Transverse colon (tissue), 4 donors: ENCODE measurements around the gene ANKFN1. TPM values are rescaled to one million over a fixed set of nuclear protein-coding genes. Genes with fewer than 3 reads are reported as not detected.

ENCODE experiments used
- DNase-seq: peaks from one replicate; pipeline ENCODE4 v3.0.0-alpha.2; 2019
- H3K27ac ChIP-seq, 4 donors: fragments of 200-600 bp; sonication (generic); 2 replicates each; pipeline ENCODE4 v1.5.1; 2016 to 2018; ENCODE audit warnings: inconsistent platforms in 4 of 4
- H3K27me3 ChIP-seq: fragments of 200-600 bp; sonication (generic); 2 replicates; pipeline ENCODE4 v1.5.1; 2017; ENCODE audit warnings: inconsistent platforms
- H3K36me3 ChIP-seq, 4 donors: fragments of 200-600 bp; sonication (generic); 2 replicates each; pipeline ENCODE4 v1.5.1; 2017 to 2019; ENCODE audit warnings: inconsistent platforms in 4 of 4
- H3K4me1 ChIP-seq, 4 donors: fragments of 200-600 bp; sonication (generic); 2 replicates each; pipeline ENCODE4 v1.5.1; 2017 to 2020; ENCODE audit warnings: inconsistent platforms in 4 of 4
- H3K4me3 ChIP-seq, 4 donors: fragments of 200-600 bp; sonication (generic); 1 replicate in 1 of 4; 2 replicates in 3 of 4; pipeline versions ENCODE4 v1.5.1 to v1.6.1; 2017 to 2019; ENCODE audit warnings: inconsistent platforms in 4 of 4
- H3K9me3 ChIP-seq, 2 donors: fragments of 200-600 bp; sonication (generic); 2 replicates each; pipeline ENCODE4 v1.5.1; 2017 to 2019; ENCODE audit warnings: inconsistent platforms in 2 of 2
- EP300 ChIP-seq: sonication (generic); formaldehyde crosslinking; IDR thresholded peaks from one replicate; pipeline ENCODE4 v1.6.1; 2017; ENCODE audit warnings: antibody characterized with exemption, low read depth
- POLR2A ChIP-seq: fragments of 450-650 bp; IDR thresholded peaks from one replicate; pipeline ENCODE4 v1.6.1; 2016; ENCODE audit warnings: antibody characterized with exemption, mild to moderate bottlenecking, moderate library complexity
- POLR2AphosphoS5 ChIP-seq, 3 donors: sonication (generic); formaldehyde crosslinking; IDR thresholded peaks; one replicate each; pipeline ENCODE4 v1.6.1; 2016; ENCODE audit warnings: antibody characterized with exemption in 3 of 3
- WGBS, 2 donors: methylation state at CpG; one replicate each; pipeline ENCODE4 v1.1.5; 2018; ENCODE audit warnings: low coverage in 1 of 2; 5-methylcytosine and 5-hydroxymethylcytosine counted together
- in situ Hi-C, 4 donors: fragments of 200-750 bp; cut with MboI; loops; one replicate each; pipeline versions ENCODE4 v1.15.0 to v1.15.1; 2017; ENCODE audit warnings: low sequenced_read_pairs in 3 of 4, low pct_ligation_motif_present in 1 of 4, low pct_unique_long_range_greater_than_20kb in 1 of 4
- intact Hi-C: fragments of 100-400 bp; cut with DNase I; formaldehyde crosslinking; loops from one replicate; pipeline ENCODE4 v1.15.1; 2023; ENCODE audit warnings: low total_unique reads
- total RNA-seq, 4 donors: library from RNA; depleted of rRNA; stranded (reverse); fragments of >200 nt; gene quantifications; one replicate each; pipeline ENCODE4 v1.1.0, GENCODE V29; 2016
- TF ChIP-seq, protein P1 (sequence below), 5 experiments: fragments of 200-600 bp in 3 of 5; fragments of 450-650 bp in 2 of 5; sonication (generic) in 3 of 5; IDR thresholded peaks; 1 replicate in 2 of 5; 2 replicates in 3 of 5; pipeline ENCODE4 v1.5.1; 2016 to 2017; ENCODE audit warnings: antibody characterized with exemption in 5 of 5, inconsistent platforms in 3 of 5, mild to moderate bottlenecking in 2 of 5, moderate library complexity in 1 of 5

ANKFN1 gene
- total RNA-seq, 4 donors from 2014 or later, result 1.2 TPM; not detected in 3

DNA sequence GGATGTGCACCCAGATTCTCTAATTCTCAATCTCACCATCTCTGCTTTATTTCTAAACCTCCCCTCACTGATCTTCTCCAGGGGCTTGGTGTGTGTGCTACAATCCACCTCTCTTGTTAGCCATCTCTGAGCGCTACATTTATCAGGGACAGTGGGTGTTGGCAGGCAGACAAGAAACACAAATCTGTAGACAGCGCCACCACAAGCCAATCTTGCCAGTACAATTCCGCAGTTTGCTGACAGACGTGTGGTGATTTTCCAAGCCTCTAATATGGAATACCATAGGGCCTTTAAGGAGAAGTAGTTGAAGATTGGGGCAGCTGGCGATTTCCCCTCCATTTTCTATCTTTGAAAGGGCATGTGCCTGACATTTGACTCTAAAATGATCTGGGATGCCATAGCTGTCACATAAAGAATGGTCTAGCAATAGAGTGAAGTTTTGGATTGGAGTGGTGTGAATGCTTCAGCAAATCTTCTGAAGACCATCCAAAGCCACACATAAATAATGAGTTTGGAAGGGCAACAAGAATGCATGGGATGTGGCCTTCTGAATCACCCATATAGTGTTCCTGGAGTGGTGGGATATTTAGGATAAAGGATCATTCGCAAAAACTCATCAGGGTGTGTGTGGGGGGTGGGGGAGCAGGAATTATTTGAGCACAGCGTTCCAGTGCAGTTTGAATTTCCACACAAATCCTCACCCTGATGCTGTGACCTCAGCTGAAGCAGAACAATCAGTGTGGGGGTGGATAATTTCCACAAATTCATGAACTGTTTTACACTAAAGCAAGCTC, 12.0 kb upstream of the ANKFN1 start:
- Histone ChIP-seq H3K9me3 (no peaks in the 10 kb centered on the region), H3K27me3 (no peaks in the 10 kb centered on the region), H3K36me3 (no peaks in the 10 kb centered on the region), H3K27ac (no peak overlapping the region), H3K4me3 (no peak overlapping the region), H3K4me1 (no peaks in the 10 kb centered on the region)
- no peak for TF ChIP-seq POLR2AphosphoS5 (IDR thresholded peaks at IDR 0.05)
- TF ChIP-seq POLR2A, result no peak
- no peak for TF ChIP-seq EP300
- TF ChIP-seq, protein P1, sequence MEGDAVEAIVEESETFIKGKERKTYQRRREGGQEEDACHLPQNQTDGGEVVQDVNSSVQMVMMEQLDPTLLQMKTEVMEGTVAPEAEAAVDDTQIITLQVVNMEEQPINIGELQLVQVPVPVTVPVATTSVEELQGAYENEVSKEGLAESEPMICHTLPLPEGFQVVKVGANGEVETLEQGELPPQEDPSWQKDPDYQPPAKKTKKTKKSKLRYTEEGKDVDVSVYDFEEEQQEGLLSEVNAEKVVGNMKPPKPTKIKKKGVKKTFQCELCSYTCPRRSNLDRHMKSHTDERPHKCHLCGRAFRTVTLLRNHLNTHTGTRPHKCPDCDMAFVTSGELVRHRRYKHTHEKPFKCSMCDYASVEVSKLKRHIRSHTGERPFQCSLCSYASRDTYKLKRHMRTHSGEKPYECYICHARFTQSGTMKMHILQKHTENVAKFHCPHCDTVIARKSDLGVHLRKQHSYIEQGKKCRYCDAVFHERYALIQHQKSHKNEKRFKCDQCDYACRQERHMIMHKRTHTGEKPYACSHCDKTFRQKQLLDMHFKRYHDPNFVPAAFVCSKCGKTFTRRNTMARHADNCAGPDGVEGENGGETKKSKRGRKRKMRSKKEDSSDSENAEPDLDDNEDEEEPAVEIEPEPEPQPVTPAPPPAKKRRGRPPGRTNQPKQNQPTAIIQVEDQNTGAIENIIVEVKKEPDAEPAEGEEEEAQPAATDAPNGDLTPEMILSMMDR (IDR thresholded peaks at IDR 0.05), result no peak
- in situ Hi-C loops (no loop called here), intact Hi-C loops (no loop called here)
- DNase-seq, result no peak
- 71 to 76% methylated on average over 5 to 7 of the region's 7 CpGs for WGBS, 2 donors

DNA sequence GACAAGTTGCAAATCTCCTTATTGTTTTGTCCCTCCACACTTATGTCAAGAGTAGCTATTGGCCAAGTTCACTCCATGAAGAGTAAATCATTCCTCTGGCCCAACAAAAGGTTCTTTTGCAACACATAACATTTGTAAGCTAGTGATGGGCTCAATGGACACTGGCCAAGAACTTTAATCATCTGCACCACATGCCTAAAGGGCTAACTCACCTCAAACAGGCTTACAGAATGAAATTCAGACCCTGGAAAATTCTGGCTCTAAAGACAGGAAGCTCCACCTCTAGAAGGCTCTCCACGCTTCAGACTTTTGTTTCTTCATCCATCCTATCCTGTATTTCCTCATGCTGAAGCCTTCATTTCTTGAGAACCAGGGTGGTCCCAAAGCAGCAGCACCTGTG, 10.9 kb upstream of the ANKFN1 start:
- Histone ChIP-seq H3K27ac (no peak overlapping the region), H3K9me3 (no peaks in the 10 kb centered on the region), H3K4me1 (no peaks in the 10 kb centered on the region), H3K36me3 (no peaks in the 10 kb centered on the region), H3K27me3 (no peaks in the 10 kb centered on the region), H3K4me3 (no peak overlapping the region)
- WGBS, 2 donors, result 57 to 65% methylated on average over 1 of the region's 1 CpG
- intact Hi-C loops (no loop called here), in situ Hi-C loops (no loop called here)
- no peak for DNase-seq
- no peak for TF ChIP-seq POLR2A
- TF ChIP-seq POLR2AphosphoS5 (IDR thresholded peaks at IDR 0.05), result no peak
- TF ChIP-seq, protein P1 (IDR thresholded peaks at IDR 0.05), result no peak
- no peak for TF ChIP-seq EP300

DNA sequence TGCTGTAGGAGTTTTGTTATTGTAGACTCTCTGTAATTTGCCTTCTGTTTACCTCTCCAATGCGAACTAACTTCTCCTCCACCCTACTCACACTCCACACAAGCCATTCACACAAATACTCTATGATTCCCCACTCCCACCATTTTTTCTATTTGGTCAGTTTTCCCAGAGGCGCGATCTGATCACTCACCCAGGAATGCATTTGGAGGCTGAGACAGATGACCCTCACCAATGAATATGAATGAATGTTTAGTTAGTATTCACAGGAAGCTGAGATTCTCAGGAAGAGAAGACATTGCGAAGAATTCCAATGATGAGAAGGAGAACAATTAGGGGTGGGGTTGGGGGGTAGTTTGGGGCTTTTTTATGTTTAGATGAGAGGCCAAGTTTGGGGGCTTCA, 10.5 kb upstream of the ANKFN1 start:
- H3K27me3 ChIP-seq, result no peaks in the 10 kb centered on the region
- no peaks in the 10 kb centered on the region for H3K4me1 ChIP-seq
- no peaks in the 10 kb centered on the region for H3K9me3 ChIP-seq
- no peak overlapping the region for H3K27ac ChIP-seq
- TF ChIP-seq, protein P1 (IDR thresholded peaks at IDR 0.05), result no peak
- no peak for TF ChIP-seq POLR2A
- no peak for TF ChIP-seq POLR2AphosphoS5 (IDR thresholded peaks at IDR 0.05)
- no peak for TF ChIP-seq EP300
- in situ Hi-C loops (no loop called here), intact Hi-C loops (no loop called here)
- WGBS, 2 donors, result 96 to 100% methylated on average over 3 to 4 of the region's 4 CpGs
- no peaks in the 10 kb centered on the region for H3K36me3 ChIP-seq
- no peak for DNase-seq
- no peak overlapping the region for H3K4me3 ChIP-seq

DNA sequence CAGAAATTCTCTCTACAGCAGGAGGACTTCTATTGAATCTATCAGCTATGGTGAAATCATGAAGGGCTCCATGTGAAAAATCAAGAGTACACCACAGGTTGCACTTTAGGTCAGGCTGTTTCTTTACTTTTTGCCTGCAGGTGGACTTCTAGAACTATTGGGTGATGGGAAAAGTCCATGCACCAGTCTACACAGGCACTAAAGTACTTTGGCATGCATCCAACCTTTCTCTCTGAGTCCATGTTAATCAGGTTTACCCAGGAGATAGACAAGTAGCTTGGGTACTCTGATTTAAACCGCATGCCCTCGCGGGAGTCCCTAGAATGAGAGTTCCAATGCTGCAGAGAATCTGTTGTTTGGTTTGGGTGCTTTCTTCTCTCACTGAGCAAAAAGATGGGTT, 9.1 kb upstream of the ANKFN1 start:
- Histone ChIP-seq H3K27ac (no peak overlapping the region), H3K36me3 (no peaks in the 10 kb centered on the region), H3K4me3 (no peak overlapping the region), H3K4me1 (no peaks in the 10 kb centered on the region), H3K27me3 (no peaks in the 10 kb centered on the region), H3K9me3 (no peaks in the 10 kb centered on the region)
- intact Hi-C loops, result no loop called here
- TF ChIP-seq POLR2A, result no peak
- TF ChIP-seq, protein P1 (IDR thresholded peaks at IDR 0.05), result no peak
- no peak for TF ChIP-seq POLR2AphosphoS5 (IDR thresholded peaks at IDR 0.05)
- TF ChIP-seq EP300, result no peak
- no peak for DNase-seq
- in situ Hi-C loops, result no loop called here
- WGBS, 2 donors, result 70 to 95% methylated on average over 2 to 3 of the region's 3 CpGs
